SK-N-DZ (cell line): Measurements from ENCODE around the gene SAXO1.
"Not testable (repeated sequence)": the region's sequence is repeated elsewhere in the genome, so short reads cannot be mapped to it uniquely, and the experiment has no call there.

ENCODE experiments used
- DNase-seq: peaks from one replicate; pipeline ENCODE4 v3.0.0-alpha.2; 2015; ENCODE audit warnings: low spot score

SAXO1 gene

DNA sequence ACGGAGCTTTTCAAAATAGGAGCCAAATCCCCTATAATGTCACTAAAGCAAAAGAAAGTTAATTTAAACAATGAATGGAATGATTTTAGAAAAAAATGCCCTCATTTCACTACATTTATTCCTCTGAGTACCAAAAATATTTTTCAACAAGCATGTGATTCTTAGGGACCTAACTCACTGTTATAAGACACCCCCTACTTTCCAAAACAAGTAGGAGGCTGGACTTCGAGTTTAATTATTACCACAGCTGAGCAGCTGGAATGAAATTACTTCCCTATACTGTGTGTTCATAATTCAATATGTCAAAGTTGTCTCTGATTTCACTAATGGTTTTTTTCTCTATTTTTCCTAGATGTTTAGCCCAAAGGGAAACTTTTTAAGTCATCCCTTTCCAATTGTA is 61.6 kb downstream of the SAXO1 start:
- DNase-seq = no peak

DNA sequence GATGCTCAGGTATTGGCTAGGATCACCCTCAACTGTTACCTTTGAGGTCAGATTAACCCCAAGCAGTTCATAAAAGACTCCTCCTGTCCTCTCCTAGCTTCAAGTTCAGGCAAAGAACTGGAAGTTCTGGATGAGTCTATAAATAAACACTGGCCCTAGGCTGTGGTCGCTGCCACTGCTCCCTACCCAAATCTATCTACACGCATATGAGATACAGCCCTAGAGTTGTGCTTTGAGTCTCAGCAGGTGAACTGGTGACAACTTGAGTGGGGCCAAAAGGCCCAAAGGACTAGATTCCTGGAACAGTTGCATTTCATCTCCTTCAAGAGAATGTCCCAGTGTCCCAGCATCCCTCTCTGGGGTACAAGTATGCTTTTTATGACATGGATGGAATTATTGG is 62.6 kb downstream of the SAXO1 start:
- DNase-seq = no peak

DNA sequence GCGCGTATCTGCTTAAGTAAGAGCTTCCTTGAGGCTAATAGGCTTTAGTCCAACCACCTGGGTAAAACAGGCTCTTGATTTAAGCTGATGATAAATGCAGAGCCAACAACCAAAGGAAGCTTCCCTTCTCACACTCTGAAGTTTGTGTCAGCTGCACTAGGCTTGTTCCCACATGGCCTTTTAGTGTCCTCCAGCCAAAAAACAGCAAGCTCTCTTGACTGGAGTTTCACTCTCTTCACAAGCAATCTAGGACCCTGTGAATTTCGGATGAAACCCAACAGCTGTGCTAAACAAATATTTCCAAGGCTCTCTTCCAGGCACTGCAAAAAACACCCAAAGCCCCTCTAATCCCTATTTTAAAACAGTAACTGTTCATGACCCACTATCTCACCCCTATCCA is 63.9 kb downstream of the SAXO1 start:
- no peak for DNase-seq

DNA sequence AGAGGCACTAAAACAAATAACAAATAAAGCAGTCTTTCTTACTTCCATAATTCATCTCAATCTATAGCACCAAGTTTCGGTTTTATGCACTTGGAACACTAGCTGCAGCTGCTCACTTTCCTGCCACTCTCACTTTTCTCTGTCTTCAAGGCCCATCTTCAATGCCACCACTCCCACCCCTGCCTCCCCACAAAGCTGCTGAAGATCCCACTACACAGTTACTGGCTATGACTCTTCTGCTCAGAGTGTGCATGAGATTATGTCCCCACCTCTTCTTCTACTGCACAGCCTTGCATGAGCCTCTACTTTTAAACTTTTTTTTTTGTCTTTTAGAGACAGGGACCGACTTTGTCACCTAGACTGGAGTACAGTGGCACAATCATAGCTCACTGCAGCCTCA is 77.4 kb downstream of the SAXO1 start:
- DNase-seq = no peak

DNA sequence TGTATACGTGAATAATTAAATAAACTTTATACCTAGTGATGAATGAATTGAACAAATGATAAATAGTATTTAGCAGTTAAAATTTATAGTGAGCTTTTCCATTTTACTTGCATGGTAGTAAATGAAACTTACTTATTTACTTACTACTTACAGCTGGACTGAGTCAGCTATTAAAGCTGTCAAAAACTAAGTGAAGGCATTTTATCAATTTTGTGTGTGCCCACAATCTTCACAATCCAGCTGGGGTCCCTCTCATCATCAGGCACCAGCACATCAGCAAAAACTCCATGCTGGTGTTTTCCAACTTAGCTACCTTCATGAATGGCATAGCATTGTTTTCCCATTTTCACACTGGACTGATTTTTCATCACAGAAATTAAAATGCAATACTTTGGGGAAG is 81.1 kb downstream of the SAXO1 start:
- DNase-seq = no peak

DNA sequence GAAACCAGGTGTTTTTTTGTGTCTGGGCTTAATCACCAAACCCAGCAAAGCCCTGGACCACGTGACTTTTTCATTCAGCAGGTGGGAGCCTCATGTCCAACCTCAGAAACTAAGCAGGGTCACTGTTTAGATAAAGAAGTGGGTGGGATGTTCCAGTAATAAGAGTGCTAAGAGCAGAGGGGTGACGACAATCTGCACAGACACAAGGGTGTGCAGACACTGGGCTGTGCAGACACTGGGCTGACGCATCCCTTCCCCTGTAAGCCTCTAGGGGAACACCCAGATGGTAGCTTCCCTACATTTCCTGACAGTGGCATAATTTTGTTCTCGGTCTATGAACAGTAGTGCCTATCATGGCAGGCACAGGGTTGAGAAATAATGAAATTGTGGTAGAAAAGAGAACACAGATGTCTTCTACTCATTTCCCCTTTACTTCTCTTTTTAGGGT is 85.1 kb downstream of the SAXO1 start:
- DNase-seq = peak; percentile 26

DNA sequence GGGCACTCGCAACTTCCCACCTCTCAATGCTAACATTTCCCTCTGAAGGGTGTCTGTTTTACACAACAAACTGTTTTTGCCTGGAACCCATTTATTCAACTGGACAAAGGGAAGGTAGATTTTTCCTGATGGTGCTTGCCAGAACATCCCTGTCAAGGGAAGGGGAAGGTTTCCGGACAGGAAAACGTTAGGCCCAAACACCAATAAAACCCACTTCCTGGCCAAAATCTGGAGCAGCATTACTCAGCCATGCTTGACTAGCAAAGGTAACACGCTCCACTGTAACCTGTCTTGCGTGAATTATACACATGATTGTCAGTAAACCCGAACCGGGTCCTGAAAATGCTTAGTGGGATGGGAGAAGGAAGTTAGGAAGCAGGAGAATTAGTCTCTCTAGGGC is 90.2 kb downstream of the SAXO1 start:
- DNase-seq = no peak

DNA sequence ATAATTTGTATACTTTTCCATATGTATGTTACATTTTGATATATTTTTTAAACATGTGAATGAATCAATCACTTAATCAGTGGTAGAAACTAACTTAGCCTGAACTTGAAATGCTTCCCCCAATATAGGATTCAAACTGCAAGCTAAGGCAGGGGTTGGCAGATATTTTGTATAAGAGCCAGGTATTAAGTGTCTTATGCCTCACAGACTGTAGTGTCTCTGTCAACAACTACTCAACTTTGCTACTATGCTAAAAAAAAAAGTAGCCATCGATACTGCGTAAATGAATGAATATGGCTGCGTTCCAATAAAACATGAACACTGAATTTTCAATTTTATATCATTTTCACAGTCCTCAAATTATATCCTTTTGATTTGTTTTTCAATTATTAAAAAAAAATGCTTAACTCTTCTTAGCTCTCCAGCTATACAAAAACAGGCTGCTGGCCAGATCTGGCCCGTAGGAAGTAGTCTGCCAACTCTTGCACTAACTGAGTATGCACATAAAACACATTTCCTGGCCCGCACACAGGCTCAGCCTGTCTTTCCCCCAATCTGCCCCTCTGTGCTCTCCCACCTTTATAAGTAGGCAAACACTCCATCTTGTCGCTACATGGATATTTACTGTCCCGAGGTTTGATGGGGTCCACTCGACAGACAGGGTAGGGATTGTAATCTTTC is 91.8 kb downstream of the SAXO1 start:
- DNase-seq = no peak

DNA sequence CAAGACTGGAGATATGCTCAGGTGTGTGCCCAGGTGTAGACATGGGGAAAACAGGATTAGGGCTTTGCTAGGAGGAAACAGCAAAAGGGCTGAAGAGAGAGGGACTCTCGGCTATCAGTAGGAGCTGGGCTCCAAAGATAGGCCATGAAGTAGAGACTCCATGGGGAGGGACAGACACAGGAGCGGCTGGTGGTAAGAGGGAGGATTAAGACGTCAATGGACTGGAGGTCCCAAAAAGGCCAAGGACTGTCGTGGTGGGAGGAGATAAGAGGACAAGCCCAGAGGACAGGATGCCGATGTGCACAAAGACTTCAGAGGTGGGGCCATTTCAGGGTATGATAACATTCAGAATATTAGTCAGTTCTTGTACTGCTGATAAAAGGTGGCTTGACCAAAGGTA is 93.1 kb downstream of the SAXO1 start:
- no peak for DNase-seq

DNA sequence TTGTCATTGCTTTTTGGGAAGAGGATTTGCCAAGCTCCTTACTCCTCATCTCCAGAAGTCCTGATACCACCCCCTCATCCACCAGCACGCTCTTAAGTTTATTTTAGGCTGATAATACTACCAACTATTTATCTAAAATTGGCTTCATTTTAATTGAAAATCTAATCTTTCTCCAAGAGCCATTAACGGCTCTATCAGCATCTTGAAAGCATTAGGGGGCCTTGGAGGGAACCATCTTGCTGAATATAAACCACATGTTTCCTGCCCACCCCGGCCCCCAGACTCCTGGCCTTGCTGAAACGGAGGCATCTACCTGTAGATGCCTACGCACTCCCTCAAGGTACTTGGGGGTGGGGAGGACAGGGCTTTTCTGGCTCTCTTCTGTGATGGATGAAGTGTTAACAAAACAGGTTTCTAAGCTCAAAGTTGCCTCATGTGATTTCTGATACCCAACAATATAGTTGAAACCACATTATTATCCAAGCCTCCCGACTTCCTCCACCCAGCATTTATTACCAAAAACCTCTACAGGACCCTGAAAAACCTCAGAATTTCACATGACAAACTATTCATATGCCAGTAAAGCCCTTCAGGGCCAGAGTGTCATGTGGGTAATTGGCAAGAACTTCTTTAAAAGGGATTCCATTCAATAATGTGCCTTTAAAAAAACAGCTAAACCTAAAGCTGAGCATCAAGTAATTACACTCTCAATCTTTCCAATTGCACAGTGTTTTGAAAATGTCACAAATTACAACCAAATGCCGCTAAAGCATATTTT is 96.7 kb downstream of the SAXO1 start:
- DNase-seq = no peak

DNA sequence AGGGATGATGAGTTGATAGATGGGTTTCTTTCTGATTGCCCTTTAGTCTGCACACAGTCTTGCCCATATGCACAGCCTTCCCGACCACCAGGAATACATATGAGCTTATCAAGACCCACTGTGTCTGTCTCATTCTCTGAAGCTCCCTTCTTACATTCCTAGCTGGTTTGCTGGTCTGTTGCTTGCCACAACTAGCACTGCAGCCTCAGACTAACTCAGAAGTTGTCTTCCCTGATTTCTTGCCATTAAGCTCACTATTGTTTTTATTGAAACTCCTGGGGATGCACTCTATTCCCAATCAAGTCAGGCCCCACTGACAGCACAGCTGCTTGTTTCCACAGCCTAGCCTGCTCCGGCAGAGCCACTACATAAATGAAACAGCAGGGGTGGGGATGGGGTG is 97.5 kb downstream of the SAXO1 start:
- DNase-seq = no peak

DNA sequence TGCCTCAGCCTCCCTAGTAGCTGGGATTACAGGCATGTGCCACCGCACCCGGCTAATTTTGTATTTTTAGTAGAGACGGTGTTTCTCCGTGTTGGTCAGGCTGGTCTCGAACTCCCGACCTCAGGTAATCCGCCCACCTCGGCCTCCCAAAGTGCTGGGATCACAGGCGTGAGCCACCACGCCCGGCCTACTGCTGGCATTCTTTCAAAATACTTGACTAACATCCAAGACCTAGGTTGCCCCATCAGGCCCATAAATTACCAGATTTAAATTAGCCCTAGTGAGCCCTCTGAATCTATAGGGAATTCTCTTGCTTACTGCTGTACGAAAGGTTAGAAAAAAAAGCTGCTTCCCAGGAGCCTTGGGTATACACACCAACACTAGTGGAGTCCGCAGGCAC is 102.4 kb downstream of the SAXO1 start:
- not testable (repeated sequence) for DNase-seq

DNA sequence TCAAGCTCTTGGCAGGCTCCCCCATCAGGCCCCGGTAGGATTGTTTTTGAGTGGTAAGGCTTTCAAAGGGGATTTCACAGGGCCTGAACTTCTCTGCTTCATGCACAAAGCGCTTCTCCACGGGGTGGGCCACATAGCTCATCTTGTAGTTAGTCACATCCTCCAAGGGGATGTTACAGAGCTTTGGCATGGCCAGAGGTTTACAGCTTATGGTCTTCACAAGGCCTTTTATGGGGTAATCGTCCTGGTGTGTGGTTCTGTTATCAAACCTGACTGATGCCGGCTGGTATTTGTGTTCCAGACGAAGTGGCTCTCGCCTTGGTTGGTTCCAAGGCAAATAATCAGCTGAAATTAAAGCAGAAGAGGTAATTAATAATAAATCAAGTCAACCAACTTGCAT is 104.3 kb downstream of the SAXO1 start:
- DNase-seq = no peak

DNA sequence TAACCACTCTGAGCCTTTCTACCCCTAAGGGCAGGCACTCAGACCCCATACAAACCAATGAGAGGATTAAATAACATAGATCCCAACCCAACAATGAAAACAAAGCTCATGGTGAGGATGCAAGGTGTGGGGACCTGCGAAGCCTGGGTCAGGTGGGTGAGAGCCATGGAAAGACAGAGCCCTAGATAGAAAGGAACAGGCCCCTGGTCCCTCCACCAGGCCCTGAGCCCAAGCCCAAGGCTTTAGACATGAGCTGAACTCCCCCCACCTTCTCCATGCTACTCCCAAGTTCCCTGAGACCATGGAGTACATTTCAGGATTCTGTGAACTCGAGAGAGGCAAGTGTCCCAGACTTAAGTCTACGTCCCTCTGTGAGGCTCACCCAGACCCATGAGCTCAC is 106.5 kb downstream of the SAXO1 start:
- no peak for DNase-seq

DNA sequence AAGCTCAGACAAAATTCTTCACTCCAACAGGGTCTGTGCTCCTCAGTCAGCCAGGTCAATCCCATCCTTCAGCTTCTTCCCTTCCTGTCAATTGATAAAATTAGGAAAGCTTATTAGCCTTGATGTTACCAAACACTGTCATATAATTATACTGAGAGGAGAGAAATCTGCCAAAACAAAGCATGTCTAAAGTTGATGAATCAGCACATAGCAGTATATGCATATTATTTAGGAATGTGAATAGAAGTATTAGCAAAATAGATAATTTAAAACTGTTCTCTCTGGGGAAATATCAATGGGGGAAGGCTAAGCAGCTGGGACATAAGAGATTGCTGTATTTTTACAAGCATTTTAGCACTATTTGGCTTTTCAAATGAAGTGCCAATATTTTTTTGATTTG is 107.1 kb downstream of the SAXO1 start:
- DNase-seq = no peak

DNA sequence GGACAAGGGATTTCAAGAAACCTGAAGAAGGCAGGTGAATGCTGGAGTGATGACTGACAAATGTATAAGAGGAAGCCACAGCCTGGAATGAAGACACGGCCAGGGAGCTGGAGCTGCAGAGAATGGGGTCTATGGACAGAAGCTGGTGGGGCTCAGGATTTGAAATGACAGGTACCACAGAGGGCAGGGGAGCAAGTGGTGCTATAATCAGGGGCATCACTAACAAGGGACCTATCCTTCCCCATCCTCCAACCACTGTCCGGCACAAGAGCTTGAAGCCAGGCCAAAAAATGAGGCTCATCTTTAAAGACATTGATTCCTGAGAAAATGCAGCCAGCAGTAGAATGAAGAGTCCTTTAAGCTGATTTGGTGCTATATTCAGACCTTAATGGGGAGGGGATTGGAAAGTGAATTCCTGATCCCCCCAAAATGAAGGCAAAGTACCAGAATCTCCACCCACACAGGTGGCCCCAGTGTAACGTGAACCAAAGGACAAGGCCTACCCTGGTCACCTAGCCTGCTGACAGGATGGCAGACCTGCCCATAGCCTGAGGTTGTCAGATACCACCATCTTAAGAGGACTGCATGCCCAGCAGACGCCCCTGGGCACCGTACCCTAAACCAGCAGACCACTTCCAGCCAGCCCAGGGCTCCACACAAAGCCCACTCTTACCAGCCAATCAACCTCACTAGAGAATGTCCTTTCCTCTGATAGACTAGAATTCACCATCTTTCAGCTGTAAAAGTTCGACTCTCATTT is 109.2 kb downstream of the SAXO1 start:
- DNase-seq = no peak

DNA sequence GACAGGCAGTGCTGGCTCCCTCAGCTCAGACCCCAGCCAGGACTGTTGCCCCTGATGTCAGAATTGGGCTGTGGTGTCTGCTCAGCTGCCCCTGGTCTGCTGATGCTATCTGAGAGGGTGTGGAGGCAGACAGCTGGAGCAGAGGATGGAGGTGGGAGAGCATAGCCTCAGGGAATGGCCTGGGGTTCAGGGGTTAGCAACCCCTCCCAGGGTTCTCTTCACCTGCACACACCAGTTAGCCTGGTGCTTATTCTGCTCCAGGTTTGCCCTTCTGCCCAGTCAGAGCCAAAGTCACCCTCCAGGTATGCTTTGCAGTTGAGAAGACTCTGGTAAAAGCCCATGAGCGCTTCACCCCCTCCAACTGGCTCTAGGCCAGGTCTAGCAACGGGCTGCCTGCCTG is 109.8 kb downstream of the SAXO1 start:
- peak; percentile 3 for DNase-seq

DNA sequence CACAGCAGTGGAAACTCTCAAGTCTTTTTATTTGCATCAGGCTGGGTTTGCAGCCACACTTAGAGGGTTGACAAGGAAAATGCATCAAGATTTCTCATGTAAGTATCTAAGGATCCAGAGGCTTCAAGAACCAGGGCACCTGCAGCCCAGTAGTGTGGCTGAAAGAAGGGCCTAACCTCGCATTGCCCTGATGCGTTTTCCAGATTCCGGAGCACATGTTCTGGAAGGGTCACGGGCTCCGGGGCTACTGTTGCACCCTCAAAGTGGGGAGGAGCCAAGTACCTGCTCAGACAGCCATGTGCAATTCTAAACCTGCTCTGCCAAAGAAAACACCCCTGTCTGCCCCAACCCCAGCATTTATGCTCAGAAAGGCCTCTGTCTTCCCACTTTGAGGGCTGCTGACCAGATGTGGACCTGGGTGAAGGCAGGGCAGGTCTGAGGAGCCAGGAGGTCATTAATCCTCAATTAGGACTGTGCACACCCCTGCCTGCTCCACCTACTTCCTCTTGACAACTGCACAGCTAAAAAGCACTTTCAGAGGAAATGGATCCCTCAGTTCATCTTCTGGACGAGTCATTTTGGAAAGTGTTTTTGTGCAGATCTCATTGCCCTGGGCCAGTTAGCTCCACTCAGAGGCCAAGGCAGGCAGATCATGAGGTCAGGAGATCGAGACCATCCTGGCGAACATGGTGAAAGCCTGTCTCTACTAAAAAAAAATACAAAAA is 110.7 kb downstream of the SAXO1 start:
- DNase-seq = no peak

DNA sequence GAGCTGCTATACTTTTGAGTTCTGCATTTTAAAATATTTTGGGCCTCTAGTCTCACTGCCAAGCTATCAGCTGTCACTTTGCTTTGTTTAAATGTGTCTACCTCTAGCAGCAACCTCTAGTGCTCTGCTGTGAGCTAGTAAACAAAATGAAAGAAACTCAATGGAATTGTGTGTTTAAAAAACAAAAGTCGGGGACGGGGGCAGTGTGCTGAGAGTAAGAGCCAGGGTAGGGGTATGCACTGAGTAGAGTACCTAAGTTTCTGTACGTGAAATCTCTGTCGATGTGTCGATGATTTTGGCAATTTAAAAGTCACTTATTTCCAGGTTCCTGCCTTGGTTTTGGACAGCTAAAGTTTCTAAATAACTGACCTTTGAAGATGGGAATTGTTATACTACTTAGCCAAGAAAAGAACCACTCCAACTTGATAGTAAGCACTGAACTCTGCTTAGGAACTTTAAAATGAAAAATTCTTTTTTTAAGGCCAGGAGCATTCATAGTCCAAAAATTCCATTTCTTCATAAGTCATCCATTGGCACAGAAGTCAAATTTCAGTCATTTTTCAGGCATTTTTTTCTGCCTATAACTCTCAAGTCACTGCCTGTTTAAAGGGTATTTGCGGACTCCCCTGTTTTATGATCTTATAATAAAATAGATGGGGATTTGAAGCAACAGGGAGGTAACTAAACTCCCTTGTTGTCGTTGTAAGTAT is 111.5 kb downstream of the SAXO1 start:
- no peak for DNase-seq

DNA sequence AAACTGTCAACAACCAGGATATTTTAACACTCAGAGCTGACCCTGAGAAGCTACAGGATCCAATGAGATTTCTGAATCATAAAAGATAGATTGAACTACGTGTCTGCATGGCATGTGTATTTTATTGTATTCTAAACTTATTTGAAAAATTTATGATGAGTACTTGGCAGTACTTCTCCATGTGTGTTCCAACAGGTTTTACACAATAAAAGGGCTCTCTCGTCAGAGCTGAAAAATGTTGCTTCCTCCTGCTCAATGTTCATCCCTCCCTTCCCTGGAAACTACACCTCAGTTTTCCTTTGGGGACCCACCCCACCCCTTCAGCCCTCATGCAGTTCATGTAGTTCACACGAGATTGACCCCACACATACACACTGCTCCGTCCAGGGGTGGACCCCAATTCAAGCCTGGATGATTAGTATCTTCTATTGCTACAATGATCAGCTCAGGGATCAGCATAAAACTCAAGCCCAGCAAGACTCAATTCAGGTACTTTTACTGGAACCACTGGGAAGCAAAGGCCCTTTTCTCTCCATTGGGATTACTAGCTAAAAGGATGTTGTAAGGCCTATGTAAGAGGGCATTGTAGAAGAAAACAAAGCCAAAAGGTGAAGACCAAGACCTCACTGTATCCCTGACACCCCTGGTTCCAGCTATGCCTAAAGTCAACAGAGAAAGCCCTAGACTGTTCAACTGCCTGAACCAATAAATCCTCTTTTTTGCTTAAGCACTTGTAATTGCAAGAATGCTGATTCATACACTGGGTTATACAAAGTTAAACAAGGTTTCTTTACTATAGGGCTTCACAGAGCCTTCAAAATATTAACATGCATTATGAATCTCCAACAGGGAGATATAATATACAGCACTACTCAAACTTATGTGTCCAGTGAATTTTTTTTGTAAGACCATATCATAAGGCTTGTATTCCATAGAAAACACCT is 112.6 kb downstream of the SAXO1 start:
- no peak for DNase-seq
